GM19193 (cell line): ENCODE measurements around the gene NAP1L5.

ENCODE experiments used
- POLR2A ChIP-seq: IDR thresholded peaks from 4 replicates; pipeline ENCODE4 v1.6.1; 2011; ENCODE audit not compliant: insufficient read depth, insufficient read length; ENCODE audit errors: extremely low read depth

Gene NAP1L5

GRCh38 chr4:88705223-88705622 is 7.6 kb upstream of the NAP1L5 start:
- no peak for TF ChIP-seq POLR2A

GRCh38 chr4:88702782-88703181 is 5.2 kb upstream of the NAP1L5 start:
- TF ChIP-seq POLR2A: no peak

GRCh38 chr4:88698519-88698918 is 890 bp upstream of the NAP1L5 start:
- TF ChIP-seq POLR2A: no peak

- TF ChIP-seq POLR2A: no peak
These were observed 488 bp downstream of the NAP1L5 start for GRCh38 chr4:88697141-88697540.

- no peak for TF ChIP-seq POLR2A
These were observed 999 bp downstream of the NAP1L5 start for GRCh38 chr4:88696630-88697029.

GRCh38 chr4:88693792-88694191 is 3.8 kb downstream of the NAP1L5 start:
- no peak for TF ChIP-seq POLR2A

GRCh38 chr4:88690355-88690754 is 7.3 kb downstream of the NAP1L5 start:
- no peak for TF ChIP-seq POLR2A

GRCh38 chr4:88681209-88681608 is 16.4 kb downstream of the NAP1L5 start:
- no peak for TF ChIP-seq POLR2A

- TF ChIP-seq POLR2A: no peak
These were observed 22.1 kb downstream of the NAP1L5 start for GRCh38 chr4:88675543-88675942.

GRCh38 chr4:88674979-88675378 is 22.6 kb downstream of the NAP1L5 start:
- TF ChIP-seq POLR2A: no peak

GRCh38 chr4:88674565-88674964 is 23.1 kb downstream of the NAP1L5 start:
- no peak for TF ChIP-seq POLR2A

GRCh38 chr4:88673886-88674285 is 23.7 kb downstream of the NAP1L5 start:
- no peak for TF ChIP-seq POLR2A

GRCh38 chr4:88672987-88673386 is 24.6 kb downstream of the NAP1L5 start:
- no peak for TF ChIP-seq POLR2A

- no peak for TF ChIP-seq POLR2A
These were observed 35.9 kb downstream of the NAP1L5 start for GRCh38 chr4:88661739-88662138.

GRCh38 chr4:88660446-88661294 is 37.0 kb downstream of the NAP1L5 start:
- no peak for TF ChIP-seq POLR2A

GRCh38 chr4:88659890-88660208 is 37.8 kb downstream of the NAP1L5 start:
- TF ChIP-seq POLR2A: no peak
